Stimulated activated CD8-positive, alpha-beta memory T cell treated with anti-CD3 and anti-CD28 coated beads, Interleukin-15, amount 100 ng/mL, for 4 hours (primary cell): ENCODE results near the gene PRSS57.

Experiments used
- DNase-seq, 2 donors: peaks; one replicate each; pipeline ENCODE4 v3.0.0-alpha.2; 2020; ENCODE audit warnings: low read depth in 2 of 2

The PRSS57 gene

GRCh38 chr19:652467-653389 lies 42.5 kb downstream of the PRSS57 start:
- DNase-seq = no peak

- no peak for DNase-seq
These were observed 43.3 kb downstream of the PRSS57 start for GRCh38 chr19:651991-652390.

- DNase-seq = no peak
These were observed 44.0 kb downstream of the PRSS57 start for GRCh38 chr19:651114-651818.

GRCh38 chr19:650121-650520 lies 45.1 kb downstream of the PRSS57 start:
- no peak for DNase-seq

GRCh38 chr19:648904-649801 lies 46.1 kb downstream of the PRSS57 start:
- no peak for DNase-seq

- DNase-seq = no peak
These were observed 46.9 kb downstream of the PRSS57 start for GRCh38 chr19:648305-648704.

GRCh38 chr19:647566-648284 lies 47.5 kb downstream of the PRSS57 start:
- no peak for DNase-seq

GRCh38 chr19:646779-647565 lies 48.3 kb downstream of the PRSS57 start:
- DNase-seq = no peak

GRCh38 chr19:645912-646778 lies 49.1 kb downstream of the PRSS57 start:
- no peak for DNase-seq

GRCh38 chr19:644789-645188 lies 50.5 kb downstream of the PRSS57 start:
- no peak for DNase-seq

- DNase-seq = no peak
These were observed 50.9 kb downstream of the PRSS57 start for GRCh38 chr19:644363-644762.

- DNase-seq = no peak
These were observed 51.5 kb downstream of the PRSS57 start for GRCh38 chr19:643736-644135.

- DNase-seq = no peak
These were observed 52.2 kb downstream of the PRSS57 start for GRCh38 chr19:642767-643727.

- DNase-seq = no peak
These were observed 53.5 kb downstream of the PRSS57 start for GRCh38 chr19:641702-642101.

GRCh38 chr19:640606-641189 lies 54.6 kb downstream of the PRSS57 start:
- no peak for DNase-seq

- DNase-seq = no peak
These were observed 55.1 kb downstream of the PRSS57 start for GRCh38 chr19:640161-640558.

GRCh38 chr19:639253-640160 lies 55.7 kb downstream of the PRSS57 start, which contains the start of gene FGF22:
FGF22 (plus strand) TSS chr19:639879; CDS start chr19:639926, 47 bp downstream.
- DNase-seq = peak; percentile 91 to 92
